CD4-positive, alpha-beta T cell treated with Interferon alpha-2 for 1 hour (primary cell): ENCODE results near the gene MED27.
"Not testable (repeated sequence)": the region's sequence is repeated elsewhere in the genome, so short reads cannot be mapped to it uniquely, and the experiment has no call there.

Experiments used
- DNase-seq, 2 donors: peaks; one replicate each; pipeline ENCODE4 v3.0.0-alpha.2; 2020 to 2022

MED27 gene

GRCh38 chr9:132075853-132076252 lies 3.8 kb downstream of the MED27 start:
- no peak for DNase-seq

DNA sequence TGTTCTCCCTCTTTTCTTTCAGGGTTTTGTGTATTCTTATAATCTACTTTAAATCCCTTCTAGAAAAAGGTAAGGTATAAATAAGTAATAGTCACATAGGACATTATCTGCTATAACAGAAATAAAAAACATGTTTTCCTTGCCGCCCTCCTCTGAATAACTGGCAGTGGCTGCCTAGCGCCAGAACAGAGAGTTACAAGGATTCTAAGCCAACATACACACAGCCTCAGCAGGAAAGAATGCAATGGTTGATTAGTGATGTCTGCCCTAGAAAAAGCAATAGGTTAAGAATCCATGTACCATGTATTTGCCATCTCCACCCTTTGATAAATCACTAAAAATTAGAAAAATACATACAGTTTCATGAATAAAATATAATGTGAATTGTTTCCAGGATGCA lies 4.9 kb downstream of the MED27 start:
- DNase-seq = no peak

DNA sequence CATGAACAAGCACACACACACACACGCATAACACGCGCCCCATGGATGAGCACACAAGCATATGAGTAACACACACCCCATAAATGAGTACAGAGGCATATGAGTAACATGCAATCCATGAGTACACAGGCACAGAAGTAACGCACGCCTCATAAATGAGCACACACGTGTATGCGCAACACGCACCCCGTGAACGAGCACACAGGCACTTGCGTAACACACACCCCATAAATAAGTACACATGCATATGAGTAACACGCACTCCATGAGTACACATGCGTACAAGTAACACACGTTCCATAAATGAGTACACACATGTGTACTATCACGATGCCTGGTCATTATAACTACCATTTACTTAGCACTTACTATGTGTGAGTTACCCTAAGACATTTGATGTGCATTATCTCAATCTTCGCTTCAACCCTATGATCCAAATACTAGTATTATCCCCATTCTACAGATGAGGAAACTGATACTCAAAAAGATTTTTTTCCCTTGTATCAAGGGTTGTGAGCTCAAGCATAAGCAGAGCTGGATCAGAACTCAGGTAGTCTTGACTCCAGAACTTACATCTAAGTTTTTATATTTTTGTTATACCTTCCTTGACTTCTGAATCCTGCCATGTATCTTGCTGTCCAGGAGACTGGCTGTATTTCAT lies 7.7 kb downstream of the MED27 start:
- no peak for DNase-seq

- no peak for DNase-seq
Observed at GRCh38 chr9:132069046-132069898, 10.4 kb downstream of the MED27 start.

DNA sequence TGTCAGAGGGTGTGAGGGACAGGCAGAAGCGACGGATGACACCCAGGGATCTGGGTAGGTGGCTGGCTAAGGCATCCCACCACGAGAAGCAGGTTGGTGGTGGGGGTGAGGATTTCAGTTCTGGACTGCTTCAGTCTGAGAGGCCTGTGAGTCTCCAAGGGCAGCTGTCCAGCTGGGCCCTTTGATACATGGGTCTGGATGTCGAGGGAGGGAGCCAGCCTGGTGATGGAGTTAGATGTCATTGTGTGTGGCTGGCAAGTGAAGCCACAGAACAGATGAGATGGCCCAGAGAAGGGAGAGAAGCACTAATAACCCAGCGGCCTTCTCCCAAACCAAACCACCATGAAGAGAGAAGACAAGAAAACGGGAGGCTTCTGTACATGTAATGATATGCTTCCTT lies 11.1 kb downstream of the MED27 start:
- no peak for DNase-seq

DNA sequence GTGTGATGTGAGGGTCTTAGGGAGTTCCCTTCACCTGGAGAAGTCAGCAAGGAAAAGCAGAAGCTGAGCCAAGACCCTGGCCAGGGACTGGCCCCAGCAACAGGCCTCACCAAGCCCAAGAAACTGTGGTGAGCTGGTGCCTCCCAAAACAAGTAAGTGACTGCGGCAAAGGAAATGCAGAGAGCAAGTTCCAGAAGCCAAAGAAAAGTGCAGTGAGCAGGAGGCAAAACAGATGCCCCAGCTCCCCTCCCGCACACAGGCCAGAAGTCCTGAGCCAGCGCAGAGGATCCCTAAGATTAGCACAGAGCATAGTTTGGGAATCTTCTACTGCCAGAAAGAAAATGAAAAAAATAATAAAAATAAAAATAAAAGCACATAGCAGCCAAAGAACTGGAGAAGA lies 13.2 kb downstream of the MED27 start:
- no peak for DNase-seq

GRCh38 chr9:132066057-132066456 lies 13.6 kb downstream of the MED27 start:
- DNase-seq = no peak

DNA sequence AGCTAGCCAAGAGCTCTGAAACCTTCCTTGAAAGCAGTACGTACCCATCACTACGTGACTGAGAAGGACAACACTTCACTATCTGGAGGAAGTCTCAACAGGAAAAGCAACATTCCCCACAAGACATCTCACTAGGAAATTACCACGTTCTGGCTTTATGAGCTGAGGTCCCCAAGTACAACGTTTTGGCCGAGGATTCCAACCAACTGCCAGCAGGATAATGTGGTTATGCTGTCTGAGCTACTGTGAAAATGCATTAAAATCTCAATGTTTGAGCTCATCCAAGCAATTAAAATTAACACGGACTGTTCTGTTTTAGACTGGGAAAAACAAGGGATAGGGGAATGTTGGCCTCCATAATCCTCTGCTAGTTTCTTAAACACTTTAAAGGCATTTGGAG lies 16.4 kb downstream of the MED27 start:
- no peak for DNase-seq

DNA sequence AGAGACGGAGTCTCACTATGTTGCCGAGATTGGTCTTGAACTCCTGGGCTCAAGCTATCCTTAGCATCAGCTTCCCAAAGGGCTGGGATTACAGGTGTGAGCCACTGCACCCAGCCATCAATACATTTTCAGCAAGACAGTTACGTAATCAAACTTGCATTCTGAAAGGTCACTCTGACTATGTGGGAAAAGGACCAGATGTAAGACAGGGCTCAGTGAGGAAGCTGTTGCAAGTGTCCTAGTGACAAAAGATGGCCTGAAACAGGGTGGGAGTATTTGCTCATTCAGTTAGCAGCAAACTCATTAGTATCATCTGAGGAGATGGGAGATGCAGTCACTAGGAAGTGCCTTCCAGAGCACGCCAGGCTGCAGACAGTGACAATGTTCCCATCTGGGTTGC lies 16.9 kb downstream of the MED27 start:
- DNase-seq = no peak

DNA sequence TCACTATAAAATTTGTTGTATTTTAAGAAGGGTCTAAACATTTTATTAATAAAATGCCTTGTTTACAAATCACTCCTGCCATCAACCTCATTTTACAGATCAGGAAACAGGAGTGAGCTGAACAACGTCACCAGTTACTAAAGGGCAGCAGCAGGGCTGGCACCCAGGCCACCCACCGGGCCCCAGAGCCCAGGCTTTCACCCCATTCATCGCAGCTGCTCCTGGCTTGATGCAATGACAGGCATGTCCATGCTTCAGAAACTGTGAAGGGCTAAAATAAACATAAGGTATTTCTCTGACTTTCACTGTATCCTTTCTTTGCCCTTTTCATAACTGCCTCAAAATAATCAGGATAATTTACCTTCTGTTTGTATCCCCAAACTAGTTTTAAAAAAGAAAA lies 18.1 kb downstream of the MED27 start:
- no peak for DNase-seq

DNA sequence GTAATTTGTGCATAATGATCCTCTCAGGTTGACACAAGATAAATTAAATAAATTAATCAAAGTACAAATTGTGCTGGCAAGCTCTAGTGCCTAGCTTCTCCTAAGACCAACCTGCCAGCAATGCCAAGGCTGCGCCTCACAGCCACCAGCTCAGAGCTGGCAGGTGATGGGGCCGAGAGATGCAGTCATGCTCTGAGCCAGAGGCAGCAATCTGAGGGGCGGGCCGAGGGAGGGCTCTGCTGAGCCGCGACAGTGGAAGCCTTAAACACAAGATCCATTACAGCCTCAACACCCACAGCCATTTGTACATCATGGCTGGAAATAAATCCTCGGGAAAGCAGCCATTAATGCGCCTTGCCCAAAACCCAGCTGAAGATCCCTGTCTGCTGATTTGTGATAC lies 20.3 kb downstream of the MED27 start:
- DNase-seq = no peak

DNA sequence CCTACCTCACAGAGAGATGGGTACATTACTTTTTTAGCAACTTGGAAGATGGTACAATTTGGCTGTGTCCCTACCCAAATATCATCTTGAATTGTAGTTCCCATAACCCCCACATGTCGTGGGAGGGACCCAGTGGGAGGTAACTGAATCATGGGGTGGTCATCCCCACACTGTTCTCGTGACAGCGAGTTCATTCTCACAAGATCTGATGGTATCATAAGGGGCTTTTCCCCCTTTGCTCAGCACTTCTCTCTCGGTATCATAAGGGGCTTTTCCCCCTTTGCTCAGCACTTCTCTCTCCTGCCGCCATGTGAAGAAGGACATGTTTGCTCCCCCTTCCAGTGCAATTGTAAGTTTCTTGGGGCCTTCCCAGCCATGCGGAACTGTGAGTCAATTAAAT lies 21.4 kb downstream of the MED27 start:
- DNase-seq = not testable (repeated sequence)

GRCh38 chr9:132056717-132057560 lies 22.7 kb downstream of the MED27 start:
- DNase-seq = no peak

- DNase-seq = no peak
Observed at GRCh38 chr9:132055756-132056155, 23.9 kb downstream of the MED27 start.

GRCh38 chr9:132054024-132054423 lies 25.6 kb downstream of the MED27 start:
- DNase-seq = no peak

- no peak for DNase-seq
Observed at GRCh38 chr9:132049900-132050299, 29.8 kb downstream of the MED27 start.

DNA sequence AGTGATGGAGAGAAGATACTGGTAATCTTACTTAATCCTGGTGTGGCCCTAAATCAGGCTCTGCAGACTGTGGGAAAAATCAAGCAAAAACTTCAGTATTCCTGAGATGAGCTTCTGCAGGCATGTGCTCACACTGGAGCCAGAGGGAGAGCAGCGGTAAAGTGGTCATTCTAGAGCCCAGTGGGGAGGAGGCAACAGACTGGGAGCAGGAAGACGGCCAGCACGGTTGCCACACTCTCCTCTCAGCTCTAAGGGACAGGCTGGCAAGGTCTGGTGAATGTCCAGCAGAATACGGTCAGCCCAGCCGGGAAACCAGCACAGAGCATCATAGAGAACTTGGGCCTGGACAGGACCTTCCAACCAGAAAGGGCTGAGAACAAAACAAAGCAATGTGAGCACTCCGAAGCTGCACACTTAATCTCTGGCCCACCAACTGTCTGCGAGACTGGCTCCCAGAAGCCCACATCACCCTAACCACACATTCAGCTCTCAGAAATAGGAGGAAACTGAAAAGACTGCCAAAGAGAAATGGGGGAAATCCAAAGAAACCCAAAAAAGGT lies 30.3 kb downstream of the MED27 start:
- no peak for DNase-seq

GRCh38 chr9:132048201-132048600 lies 31.5 kb downstream of the MED27 start:
- DNase-seq = no peak

GRCh38 chr9:132046456-132046855 lies 33.2 kb downstream of the MED27 start:
- no peak for DNase-seq

GRCh38 chr9:132044176-132044875 lies 35.3 kb downstream of the MED27 start:
- DNase-seq = no peak

- no peak for DNase-seq
Observed at GRCh38 chr9:132043708-132044107, 36.0 kb downstream of the MED27 start.

DNA sequence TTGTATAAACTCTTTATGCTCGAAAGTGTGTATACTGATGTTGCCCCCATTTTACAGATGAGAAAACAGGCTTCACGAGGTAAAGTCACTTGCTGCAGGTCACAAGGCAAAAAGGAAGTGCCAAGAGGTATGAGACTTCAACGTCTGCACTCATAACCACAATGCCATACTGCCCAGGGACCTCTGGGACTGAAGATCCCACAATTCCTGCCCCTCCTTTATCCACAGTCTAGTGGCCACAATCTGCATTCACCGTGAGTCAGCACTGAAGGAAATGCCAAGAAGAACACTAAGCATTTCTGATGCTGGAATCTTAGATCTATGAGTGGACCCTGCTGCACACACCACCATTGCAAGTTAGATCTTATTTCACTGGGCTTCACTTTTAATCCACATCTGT lies 37.3 kb downstream of the MED27 start:
- no peak for DNase-seq

GRCh38 chr9:132041798-132042197 lies 37.9 kb downstream of the MED27 start:
- DNase-seq = no peak
